GM13977 (cell line): ENCODE measurements around the gene SNRK.
"Not testable (repeated sequence)": the region's sequence is repeated elsewhere in the genome, so short reads cannot be mapped to it uniquely, and the experiment has no call there.

Experiments used
- DNase-seq: peaks from one replicate; pipeline ENCODE4 v3.0.0; 2012; ENCODE audit warnings: low spot score
- CTCF ChIP-seq: IDR thresholded peaks from 2 replicates; pipeline ENCODE4 v1.5.1; 2012; ENCODE audit warnings: mild to moderate bottlenecking, control low read depth; ENCODE audit not compliant: insufficient read depth; ENCODE audit errors: extremely low read depth, missing control alignments
- in situ Hi-C: fragments of 300-500 bp; cut with MboI; formaldehyde crosslinking; loops from one replicate; pipeline ENCODE4 v1.12.0; 2022; ENCODE audit warnings: low sequenced_read_pairs, low pct_unique_long_range_greater_than_20kb, mixed read lengths, inconsistent platforms; ENCODE audit not compliant: unreplicated experiment

The SNRK gene

GRCh38 chr3:43348350-43348749 lies 62.0 kb downstream of the SNRK start:
- in situ Hi-C loops, result no loop called here
- DNase-seq, result no peak
- TF ChIP-seq CTCF, result no peak

DNA sequence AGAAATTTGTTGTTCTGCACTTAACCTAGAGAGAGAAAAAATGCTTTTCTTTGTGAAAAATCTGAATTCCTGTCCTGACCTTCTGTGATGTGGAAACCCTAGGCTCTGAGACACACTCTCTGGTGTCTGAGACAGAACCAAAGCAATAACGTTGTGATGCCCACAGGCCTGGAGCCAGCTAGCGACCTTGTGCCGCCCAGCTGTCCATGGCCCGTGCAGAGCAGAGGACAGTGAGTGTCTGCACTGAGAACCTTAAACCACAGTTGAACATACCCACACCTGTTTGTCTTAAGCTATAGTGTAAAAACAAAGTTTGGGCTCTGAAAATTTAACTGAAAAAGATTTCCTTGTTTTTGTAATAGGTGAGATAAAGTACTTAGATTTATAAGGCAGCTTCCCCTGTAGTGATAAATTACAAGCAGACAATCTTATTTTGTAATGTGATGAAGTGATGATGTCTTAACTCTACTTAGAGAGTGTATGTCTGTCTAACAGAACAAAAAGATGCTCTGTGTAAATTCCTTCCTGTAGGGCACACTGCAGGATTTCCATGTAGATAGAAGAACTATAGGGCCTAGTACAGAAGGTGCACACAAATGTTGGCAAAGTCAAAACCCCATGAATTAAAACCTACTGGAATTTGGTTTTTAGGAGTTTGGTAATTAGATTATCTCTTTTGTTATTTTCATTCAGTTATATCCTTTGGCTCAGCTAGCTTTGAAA lies 62.7 kb downstream of the SNRK start:
- DNase-seq, result no peak
- TF ChIP-seq CTCF, result no peak
- in situ Hi-C loops, result no loop called here

DNA sequence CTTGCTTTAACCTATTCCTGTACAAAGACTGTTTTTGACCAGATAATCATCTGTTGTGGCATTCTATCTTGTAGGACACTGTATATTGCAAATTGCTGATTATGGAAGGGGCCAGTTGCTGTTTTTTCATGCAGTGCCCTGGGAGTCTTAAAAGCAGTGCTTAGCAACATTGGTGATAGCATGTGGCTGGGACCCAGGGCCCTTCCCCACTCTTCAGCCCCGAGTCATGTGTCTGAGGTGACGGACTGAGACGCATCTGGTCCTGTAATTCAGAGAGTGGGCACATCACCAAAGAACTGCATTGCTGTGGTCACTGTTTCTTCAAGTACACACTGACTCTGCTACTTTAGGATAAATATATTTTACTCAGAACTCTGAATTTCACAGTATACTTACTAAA lies 63.4 kb downstream of the SNRK start:
- TF ChIP-seq CTCF, result no peak
- no peak for DNase-seq
- in situ Hi-C loops, result no loop called here

- TF ChIP-seq CTCF, result no peak
- DNase-seq, result no peak
- in situ Hi-C loops, result no loop called here
Measured at GRCh38 chr3:43353393-43353792, 67.1 kb downstream of the SNRK start.

DNA sequence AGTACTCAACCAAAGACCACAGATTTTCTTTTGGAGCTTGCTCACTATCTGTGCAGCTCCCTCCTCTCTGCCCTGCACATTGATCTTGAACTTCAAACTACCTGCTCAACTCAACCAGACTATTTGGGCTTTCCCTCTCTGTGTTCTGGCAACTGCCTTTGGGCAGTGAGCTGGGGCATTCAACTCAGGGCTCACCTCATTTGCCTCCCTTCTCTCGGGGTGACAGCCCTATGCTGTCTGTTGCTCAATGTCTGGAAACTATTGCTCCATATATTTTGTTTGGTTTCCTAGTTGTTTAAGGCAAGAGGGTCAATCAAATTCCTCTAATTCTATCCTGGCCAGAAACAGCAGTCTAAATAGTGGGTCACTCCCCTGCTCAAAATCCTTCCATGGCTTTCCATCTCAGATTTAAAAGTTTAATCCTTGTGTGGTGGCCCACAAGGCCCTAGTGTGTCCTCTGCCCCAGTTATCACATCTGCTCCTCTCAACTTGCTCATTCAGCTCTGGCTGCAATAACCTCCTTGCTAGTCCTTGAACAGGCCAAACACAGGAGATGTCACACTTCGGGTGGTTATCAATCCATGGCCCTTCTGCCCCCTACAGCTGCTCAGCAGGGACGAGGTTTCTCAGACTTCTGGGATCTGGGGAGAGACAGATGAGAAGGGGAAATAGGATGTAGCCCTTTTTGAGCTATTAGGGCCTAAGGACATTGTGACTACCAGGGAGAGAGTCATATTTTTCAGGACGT lies 67.8 kb downstream of the SNRK start:
- TF ChIP-seq CTCF, result no peak
- DNase-seq, result no peak
- in situ Hi-C loops, result no loop called here

- DNase-seq, in situ Hi-C loops: not testable (repeated sequence)
Measured at GRCh38 chr3:43356033-43356432, 69.7 kb downstream of the SNRK start.

- DNase-seq, result no peak
- in situ Hi-C loops, result no loop called here
- TF ChIP-seq CTCF, result no peak
Measured at GRCh38 chr3:43361077-43361476, 74.7 kb downstream of the SNRK start.
